RCC 7860 (cell line): ENCODE data around the gene ZNF576.
"Not testable (repeated sequence)": the region's sequence is repeated elsewhere in the genome, so short reads cannot be mapped to it uniquely, and the experiment has no call there.

ENCODE experiments used
- DNase-seq: peaks from one replicate; pipeline ENCODE4 v3.0.0-alpha.2; 2015; ENCODE audit warnings: low spot score
- FAIRE-seq: peaks from 2 replicates; lab custom pipeline; 2012; peaks lifted over from hg19 to GRCh38; lab: Jason Lieb, UNC

ZNF576 gene

DNA sequence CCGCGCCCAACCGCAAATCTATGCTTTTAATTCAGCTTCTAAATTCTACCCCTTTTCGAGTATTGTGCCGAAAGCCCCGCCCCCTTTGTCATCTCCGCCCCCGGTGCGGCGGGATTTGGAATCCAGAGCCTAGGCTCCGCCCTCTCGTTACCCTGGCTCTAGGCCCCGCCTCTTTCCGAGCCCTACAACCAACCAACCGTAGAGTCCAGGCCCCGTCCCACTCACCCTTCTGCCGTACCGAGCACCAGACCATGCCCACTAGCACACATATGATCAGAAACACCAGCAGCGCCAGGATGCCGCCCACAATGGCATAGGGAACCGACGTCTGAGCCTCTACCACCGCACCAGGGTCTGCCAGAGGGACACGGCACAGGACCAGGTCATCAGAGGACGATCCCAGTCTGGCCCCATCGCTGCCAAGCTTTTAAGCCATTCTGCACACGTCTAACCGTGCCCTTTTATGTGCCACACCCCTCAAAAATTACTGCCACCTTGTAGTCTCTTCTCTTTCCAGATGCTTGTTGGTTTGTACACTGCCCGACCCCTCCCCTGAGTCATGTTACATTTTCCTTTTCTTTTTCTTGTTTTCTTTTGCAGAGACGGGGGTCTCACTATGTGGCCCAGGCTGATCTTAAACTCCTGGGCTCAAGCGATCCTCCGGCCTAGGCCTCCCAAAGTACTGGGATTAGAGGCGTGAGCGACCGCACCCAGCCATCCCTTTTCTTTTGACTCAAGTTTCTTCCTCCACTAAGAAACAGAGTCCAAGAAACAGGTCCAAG lies 27.7 kb downstream of the ZNF576 start:
- FAIRE-seq = no peak
- no peak for DNase-seq

DNA sequence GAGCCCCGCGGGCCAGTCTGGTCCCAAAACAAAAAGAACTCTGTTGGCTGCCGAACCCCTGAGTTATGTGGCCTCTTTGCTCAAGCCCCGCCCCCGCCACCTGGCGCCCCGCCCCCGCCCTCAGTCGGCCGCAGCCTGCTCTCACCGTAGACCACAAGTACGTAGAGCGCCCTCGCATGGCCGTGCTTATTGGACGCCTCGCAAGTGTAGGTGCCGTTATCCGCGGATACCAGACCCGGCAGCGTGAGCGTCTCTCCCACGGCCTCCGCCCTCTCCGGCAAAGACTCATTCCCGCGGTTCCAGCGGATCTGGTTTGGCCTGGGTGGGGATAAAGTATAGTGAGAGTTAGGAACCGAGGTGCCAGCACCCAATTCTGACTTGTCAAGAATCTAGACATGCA lies 28.5 kb downstream of the ZNF576 start:
- no peak for FAIRE-seq
- no peak for DNase-seq

DNA sequence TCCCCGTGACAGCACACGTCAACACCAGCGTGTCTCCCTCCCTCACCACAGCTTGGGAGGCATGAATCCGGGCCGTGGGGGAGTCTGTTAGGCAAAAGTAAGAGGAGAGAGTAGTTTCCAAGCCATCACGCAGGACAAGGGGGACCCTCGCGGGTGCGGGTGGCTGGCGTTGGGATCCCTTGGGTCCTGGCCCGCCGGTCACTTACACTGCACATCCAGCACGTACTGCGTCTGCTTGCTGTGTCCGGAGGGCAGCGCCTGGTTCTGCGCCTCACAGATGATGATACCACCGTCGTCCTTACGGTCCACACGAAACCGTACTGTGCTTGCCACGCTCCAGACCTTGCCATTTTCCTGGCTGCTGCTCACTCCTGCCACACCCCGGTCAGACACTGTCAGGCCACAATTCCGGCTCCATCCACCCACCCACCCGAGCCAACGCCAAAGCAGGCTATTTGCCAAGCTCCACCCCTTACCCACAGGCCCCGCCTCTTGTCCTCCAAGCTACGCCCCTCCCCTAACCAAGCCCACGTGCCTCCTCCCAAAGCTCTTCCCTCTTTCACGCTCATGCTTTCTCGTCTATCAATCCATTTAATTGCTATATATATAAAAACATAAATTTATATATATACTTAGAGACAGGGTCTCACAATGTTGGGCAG lies 29.7 kb downstream of the ZNF576 start:
- DNase-seq (no peak), FAIRE-seq (no peak)

DNA sequence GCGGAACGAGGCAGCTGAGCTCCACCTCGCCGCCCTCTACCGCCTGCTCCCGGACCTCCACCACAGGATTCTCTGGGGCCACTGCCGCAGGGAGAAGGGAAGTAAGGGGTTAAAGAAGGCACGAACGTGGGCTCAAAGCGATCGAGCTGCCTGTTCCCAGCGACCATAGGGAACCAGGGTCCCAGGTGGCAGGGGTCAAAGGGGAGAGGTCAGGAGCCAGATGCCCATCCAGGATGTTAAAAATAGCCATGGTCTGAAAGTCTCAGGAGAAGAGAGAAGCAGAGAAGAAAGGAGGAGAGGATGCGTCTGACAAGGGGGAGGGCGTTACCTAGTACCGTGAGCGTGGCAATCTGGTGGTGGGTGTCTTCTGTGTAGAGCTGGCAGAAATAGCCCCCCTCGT lies 30.4 kb downstream of the ZNF576 start:
- DNase-seq (no peak), FAIRE-seq (no peak)

DNA sequence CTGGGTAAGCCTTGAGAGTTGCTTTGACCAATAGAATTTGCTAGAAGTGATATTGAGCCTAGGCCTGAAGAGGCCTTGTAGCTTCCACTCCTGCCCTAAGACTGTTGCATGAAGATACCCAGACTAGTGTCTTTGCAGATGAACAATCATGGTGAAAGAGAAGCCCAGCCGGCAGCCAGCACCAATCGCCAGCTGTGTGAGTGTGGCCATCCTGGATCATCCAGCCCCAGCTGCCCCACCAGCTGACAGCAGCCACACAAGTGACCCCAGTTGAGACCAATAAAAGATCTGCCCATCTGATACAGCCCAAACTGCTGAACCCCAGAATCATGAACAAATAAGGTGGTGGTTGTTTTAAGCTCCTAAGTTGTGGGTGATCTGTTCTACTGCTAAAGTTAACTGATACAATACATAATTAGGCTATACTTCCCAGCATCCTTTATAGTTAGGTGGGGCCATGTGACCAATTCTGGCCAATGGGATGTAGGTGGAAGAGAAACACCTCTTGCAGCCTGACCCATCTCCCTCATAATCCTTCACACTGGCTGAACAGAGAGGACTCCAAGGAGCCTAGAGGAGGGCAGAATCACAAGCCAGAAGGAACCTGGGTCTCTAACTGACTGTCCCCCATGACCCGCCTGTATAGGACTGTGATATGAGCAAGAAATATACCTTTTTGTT lies 32.4 kb downstream of the ZNF576 start:
- DNase-seq (no peak), FAIRE-seq (no peak)

DNA sequence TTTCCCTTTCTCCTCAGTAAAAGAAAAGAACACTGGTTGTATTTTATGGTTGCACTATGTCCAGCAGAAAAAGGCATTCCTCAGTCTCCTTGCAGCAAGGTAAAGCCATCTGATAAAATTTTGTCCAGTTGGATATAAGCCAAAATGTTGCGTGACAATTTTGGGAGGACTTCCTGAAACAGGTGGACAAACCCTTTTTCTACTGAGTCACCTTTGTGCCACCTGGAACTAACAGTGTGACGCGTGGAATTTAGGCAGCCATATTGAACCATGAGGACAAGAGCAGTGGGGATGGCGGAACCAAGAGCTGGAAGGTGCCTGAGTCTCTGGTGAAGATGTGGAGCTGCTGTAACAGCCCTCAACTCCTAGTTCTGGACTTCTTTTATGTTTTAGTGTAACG lies 35.1 kb downstream of the ZNF576 start:
- FAIRE-seq = no peak
- DNase-seq = no peak

DNA sequence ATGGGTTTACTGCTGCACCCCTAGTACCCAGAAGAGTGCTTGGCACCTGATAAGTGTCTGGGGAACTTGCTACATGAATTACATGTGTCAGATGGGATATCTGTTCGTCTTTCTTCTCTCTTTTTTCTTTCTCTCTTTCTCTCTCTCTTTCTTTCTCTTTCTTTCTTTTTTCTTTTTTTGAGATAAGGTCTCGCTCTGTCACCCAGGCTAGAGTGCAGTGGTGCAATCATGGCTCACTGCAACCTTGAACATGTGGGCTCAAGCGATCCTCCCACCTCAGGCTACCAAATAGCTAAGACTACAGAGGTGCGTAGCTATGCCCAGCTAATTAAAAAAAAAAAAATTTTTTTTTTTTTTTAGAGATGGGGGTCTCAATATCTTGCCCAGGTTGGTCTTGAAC lies 37.1 kb downstream of the ZNF576 start:
- DNase-seq = no peak
- FAIRE-seq = no peak

DNA sequence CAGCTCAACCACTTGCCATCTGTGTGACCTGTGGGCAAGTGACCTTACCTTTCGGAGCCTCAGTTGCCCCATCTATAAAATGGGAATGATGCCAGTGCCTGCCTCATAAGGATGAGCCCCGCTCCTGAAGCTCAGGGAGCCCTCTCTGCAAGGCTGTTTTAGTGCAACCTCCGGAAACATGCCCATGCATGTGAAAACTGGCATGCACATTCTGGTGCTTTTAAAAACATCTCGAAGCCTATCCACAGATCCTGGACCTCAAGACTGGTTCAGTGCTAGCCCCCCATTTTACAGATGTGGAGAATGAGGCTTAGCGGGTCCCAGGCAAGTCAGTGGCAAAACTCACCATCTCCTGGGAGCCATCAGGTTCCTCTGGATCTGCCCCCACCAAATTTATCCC lies 37.7 kb downstream of the ZNF576 start:
- DNase-seq (no peak), FAIRE-seq (no peak)

DNA sequence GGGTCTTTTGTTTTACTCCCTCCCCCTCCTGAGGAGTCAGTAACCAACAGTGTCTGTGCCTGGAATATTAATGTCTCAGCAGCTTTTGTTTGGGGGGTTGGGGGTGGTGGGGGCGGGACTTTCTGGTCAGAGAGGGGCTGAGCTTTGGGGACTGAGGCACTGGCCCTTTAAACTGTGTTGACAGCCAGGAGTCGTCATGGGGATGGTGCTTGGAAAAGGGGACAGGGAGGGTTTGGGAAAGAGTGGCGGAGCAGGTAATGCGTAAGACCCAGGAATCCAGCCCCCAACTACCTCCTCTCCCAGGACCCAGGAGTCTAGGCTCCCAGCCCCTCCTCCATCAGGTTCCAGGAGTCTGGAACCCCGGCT lies 38.1 kb downstream of the ZNF576 start:
- no peak for FAIRE-seq
- DNase-seq = no peak

DNA sequence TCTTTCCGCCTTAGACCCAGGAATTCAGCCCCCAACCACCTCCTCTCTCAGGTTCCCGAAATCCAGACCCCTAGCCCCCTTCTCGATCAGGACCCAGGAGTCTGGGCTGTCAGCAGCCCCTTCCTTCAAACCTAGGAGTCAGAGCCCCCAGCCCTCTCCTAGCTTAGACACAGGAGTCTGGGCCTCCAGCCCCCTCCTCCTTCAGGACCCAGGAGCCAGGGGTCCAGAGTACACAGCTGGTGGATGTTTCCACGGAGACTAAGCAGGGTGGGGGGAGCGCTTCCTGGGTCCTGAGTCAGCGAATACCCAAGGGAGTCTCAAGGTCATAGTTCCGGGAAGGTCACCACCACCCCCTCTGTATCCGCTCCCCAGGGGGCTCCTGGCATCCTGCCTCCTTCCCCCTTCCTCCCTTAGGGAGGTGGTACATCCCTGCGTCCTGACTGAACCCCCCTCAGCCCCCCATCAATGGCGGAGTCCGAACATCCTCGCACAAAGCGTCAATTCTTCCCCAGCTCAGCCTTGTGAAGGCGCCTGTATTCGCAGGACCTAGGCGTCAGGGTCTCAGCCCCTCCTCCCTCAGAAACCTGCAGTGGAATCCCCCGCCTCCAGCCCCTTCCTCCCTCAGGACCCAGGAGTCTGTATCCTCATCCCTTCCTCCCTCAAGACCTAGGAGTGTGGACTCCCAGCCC lies 38.6 kb downstream of the ZNF576 start:
- FAIRE-seq (no peak), DNase-seq (no peak)

DNA sequence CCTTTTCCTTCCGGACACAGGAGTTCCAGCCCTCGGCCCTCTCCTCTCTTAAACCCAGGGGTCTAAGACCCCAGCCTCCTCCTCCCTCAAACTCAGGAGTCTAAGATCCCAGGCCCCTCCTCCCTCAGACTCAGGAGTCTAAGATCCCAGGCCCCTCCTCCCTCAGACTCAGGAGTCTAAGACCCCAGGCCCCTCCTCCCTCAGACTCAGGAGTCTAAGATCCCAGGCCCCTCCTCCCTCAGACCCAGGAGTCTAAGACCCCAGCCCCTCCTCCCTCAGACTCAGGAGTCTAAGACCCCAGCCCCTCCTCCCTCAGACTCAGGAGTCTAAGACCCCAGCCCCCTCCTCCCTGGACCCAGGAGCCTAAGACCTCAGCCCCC lies 39.2 kb downstream of the ZNF576 start:
- FAIRE-seq = not testable (repeated sequence)

DNA sequence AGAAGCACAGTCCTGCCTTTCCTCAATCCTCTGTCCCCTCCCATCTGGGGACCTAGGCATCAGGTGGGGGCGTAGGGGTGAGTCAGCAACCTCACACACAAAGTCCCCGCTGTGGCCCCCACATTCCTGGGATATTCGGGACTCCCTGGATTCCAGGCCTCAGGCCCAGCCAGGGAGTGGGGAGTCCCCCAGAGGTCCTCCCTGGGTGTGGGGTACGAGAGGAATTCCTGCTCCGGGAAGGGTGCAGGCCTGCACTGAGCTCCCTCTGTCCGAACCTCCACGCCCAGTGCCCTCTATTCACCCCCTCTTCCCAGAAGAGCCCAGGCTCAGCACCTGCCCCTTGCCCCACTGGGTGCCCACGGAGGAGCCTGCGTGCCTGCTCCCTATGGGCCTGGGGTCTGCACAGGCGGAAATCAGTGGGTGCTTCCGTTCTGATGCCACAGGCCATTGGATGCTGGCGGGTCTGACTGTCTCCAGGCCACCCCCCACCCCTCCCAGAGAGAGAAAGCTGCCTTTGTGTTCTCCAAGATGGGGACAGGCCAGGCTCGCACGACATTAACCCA lies 39.8 kb downstream of the ZNF576 start:
- FAIRE-seq = no peak
- DNase-seq = no peak

More for the DNA sequence above, 39.2 kb downstream of the ZNF576 start:
- DNase-seq = not testable (repeated sequence)

DNA sequence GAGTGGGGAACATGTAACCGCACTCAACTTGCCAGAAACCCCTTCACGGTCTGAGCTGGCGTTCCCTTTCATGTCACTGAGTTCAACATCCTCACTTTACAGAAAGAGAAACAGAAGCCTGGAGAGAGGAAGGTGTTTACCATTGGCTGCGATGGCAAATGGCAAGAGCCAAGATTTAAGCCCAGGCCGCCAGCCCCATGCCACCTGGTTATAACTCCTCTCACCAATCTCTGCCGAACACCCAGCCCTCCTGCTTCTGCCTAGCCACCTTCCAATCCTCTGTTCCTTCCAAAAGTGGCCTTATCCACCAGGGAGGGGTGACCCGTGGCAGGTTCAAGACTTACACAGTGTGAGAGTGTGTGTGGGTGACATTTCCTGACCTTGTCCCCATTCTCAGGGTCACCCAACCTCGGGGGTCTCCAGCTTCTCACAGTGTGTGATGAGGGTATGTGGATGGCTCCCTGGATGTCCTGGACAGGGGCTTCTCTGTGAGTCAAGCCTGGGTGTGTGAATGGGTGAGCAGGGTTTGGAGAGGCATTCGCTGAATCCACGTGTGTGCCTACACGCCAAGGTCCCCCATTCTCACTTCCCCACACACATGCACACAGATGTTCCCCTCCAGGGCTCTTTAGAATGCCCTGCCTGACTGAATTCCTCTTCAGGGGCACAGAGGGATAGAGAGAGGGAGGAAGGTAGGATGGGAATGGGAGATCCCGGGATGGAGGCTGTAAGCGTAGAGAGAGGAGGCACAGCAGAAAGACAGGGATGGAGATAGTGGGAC lies 42.0 kb downstream of the ZNF576 start:
- FAIRE-seq (no peak), DNase-seq (no peak)

DNA sequence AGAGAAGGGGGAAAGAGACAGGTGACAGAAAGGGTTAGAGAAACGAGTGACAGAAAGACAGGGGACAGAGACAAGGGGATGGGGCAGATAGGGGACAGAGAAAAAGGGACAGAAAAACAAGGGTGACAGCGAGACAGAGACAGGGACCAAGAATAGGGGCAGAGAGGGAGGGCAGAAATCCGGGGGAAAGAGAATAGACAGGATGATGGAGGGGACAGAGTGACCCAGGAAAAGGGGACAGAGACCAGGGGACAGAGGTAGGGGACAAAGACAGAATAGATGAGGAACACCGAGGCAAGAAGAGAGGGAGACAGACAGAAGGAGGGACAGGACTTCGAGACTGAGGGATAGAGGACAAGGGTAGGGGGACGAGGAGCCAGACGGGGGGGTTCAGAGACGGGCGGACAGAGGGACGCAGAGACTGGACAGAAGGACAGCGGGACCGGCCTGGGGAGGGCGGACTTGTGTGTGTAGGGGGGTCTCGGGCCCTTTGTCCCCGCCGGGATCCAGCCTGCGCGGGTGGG lies 42.7 kb downstream of the ZNF576 start:
- FAIRE-seq (no peak), DNase-seq (no peak)

DNA sequence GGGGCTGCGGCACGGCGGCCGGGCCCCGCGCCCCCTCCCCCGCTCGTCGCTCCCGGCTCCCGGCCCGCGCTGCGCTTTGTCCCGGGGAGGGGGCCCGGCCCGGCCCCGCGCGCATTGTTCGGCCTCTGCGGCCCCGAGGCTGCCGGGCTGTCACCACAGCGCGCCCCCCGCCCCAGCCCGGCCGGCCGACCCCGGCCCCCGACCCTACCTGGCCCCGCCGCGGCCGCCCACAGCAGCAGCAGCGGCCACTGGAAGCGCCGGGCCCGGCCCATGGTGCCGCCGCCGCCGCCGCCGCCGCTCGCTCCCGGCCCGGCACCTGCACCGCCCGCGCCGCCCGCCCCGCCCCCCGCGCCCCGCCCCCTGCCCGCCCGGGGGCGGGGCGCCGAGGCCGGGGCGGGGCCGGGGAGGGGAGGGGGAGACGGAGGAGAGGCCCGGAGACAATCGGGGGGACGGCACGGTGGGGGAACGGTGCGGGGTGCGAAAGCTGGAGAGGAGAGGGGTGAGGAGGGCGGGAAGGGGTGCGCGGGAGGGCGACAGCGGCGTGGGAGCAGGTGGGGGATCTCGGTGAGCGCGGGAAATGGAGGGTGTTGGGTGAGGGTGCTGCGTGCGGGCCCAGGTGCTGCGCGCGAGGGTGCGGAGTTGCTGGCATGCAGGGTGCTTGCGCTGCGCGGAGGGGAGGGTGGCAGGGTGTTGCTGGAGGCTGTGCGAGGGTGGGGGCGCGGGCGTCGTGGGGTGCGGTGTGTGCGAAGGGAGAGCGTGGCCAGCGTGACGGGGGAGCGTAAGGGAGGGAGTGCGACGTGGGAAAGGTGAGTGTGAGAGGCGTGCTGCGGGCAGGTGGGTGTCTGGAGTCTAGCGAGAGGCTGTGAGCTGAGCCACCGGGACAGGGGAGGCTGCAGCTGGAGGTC lies 43.4 kb downstream of the ZNF576 start, which contains the start of gene CADM4:
CADM4 (minus strand) TSS at position 332 of the 905 bp plus-strand sequence; CDS start at position 272, 60 bp downstream.
- no peak for DNase-seq
- no peak for FAIRE-seq

DNA sequence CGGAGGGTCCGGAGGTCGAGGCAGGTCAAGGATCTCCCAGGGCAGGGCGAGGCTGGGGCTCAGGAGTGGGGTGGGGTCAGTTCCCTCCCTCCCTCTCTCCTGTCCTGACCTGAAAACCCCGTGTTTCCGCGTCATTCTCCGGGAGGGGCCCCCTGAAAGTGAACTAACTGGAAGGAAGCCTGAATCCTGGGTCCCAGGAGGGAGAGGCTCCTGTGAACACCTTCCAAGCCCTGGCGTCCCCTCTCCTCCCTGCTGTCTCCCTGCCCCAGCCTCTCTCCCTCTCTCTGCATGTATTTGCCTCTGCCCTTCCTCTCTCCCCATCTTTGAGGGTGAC lies 44.0 kb downstream of the ZNF576 start:
- no peak for FAIRE-seq
- no peak for DNase-seq

DNA sequence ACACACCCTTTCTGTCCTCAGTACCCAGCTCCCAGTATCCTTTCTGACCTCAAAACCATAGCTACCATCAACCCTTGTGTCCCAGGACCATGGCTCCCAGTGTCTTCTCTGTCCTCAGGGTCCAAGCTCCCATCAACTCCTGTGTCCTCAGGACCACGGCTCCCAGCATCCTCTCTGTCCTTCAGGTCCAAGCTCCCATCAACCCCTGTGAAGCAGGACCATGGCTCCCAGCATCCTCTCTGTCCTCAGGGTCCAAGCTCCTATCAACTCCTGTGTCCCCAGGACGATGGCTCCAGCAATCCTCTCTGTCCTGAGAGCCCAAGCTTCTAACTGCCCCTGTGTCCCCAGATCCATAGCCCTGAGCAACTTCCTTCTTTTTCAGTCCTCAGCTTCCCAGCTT lies 44.9 kb downstream of the ZNF576 start:
- DNase-seq (no peak), FAIRE-seq (no peak)

DNA sequence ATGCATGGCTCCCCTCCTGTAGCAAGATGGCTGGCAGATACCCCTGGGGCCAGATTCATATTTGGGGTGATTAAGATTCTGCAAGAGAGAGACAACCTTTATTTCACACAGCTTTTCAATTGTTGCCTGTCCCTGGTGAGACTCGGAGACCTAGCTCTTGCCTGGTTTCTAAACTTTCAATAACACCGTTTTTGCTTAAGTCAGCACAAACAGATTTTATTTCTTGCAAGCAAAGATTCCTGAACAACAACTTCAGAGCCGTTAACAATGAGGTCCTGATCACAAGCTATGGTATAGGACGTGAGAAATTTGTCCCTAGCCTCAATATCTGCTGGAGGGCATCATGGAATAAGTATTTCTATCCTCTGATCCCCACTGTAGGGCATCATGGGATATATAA lies 46.1 kb downstream of the ZNF576 start:
- FAIRE-seq = no peak
- DNase-seq = no peak

DNA sequence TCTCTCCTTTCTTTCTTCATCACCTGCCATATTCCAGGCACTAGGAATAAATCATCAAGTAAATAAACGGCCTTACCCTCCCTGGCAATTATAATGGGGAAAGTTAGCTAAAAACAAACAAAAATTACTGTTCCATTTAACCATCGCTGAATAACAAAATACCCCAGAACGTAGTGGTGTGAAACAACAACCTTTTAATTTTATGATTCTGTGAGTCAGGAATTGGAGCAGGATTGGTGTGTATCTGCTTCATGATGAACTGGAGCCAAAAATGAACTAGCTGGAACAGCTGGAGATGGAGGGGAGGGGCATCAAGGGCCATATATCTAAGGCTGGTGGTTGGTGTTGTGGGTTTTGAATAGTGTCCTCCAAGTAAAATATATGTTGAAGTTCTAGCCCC lies 46.9 kb downstream of the ZNF576 start:
- no peak for FAIRE-seq
- no peak for DNase-seq
